Endodermal cell (in vitro differentiated cells): ENCODE measurements around the gene KLHDC7B. TPM values are rescaled to one million over a fixed set of nuclear protein-coding genes. Genes with fewer than 3 reads are reported as not detected.

Source experiments
- DNase-seq: peaks from one replicate; pipeline ENCODE4 v3.0.0-alpha.2; 2017
- H3K27ac ChIP-seq: 2 replicates; pipeline ENCODE4 v1.5.1; 2013; ENCODE audit warnings: mild to moderate bottlenecking, low read depth, low read length, moderate library complexity
- H3K27me3 ChIP-seq: 2 replicates; pipeline ENCODE4 v1.6.1; 2013; ENCODE audit warnings: mild to moderate bottlenecking, low read length, moderate library complexity; ENCODE audit not compliant: insufficient read depth, control insufficient read depth, poor library complexity, severe bottlenecking
- H3K36me3 ChIP-seq: 2 replicates; pipeline ENCODE4 v1.7.0; 2013; ENCODE audit warnings: mild to moderate bottlenecking, low read length, moderate library complexity; ENCODE audit not compliant: control insufficient read depth, insufficient read depth
- H3K4me1 ChIP-seq: one replicate; pipeline ENCODE4 v1.7.0; 2013; ENCODE audit warnings: low read length; ENCODE audit not compliant: control insufficient read depth, insufficient read depth
- H3K4me3 ChIP-seq: 2 replicates; pipeline ENCODE4 v1.5.1; 2013; ENCODE audit warnings: mild to moderate bottlenecking, low read length, moderate library complexity
- H3K9ac ChIP-seq: 2 replicates; pipeline ENCODE4 v1.6.1; 2013; ENCODE audit warnings: mild to moderate bottlenecking, low read length, moderate library complexity; ENCODE audit not compliant: poor library complexity, severe bottlenecking; ENCODE audit errors: extremely low read depth
- H3K9me3 ChIP-seq: 2 replicates; pipeline ENCODE4 v1.6.1; 2013; ENCODE audit warnings: mild to moderate bottlenecking, low read length, moderate library complexity; ENCODE audit not compliant: control insufficient read depth
- H3K27ac Mint-ChIP-seq: 2 replicates; pipeline ENCODE4 v1.8.0; 2020; ENCODE audit warnings: mixed read lengths
- H3K27me3 Mint-ChIP-seq: 2 replicates; pipeline ENCODE4 v1.8.0; 2021; ENCODE audit warnings: mild to moderate bottlenecking, mixed read lengths; ENCODE audit not compliant: insufficient read depth
- H3K36me3 Mint-ChIP-seq: 2 replicates; pipeline ENCODE4 v1.8.0; 2020; ENCODE audit warnings: low read depth, mixed read lengths
- H3K4me1 Mint-ChIP-seq: 2 replicates; pipeline ENCODE4 v1.8.0; 2020; ENCODE audit warnings: mixed read lengths
- H3K4me3 Mint-ChIP-seq: 2 replicates; pipeline ENCODE4 v1.8.0; 2020; ENCODE audit warnings: mild to moderate bottlenecking, moderate library complexity, mixed read lengths
- H3K9me3 Mint-ChIP-seq: 2 replicates; pipeline ENCODE4 v1.8.0; 2020; ENCODE audit warnings: mild to moderate bottlenecking, mixed read lengths
- WGBS, 2 experiments: methylation state at CpG; one replicate each; pipeline versions ENCODE4 v1.1.5 to v1.1.7; 2013; ENCODE audit warnings: missing lambda C conversion rate in 2 of 2, mixed read lengths in 1 of 2; ENCODE audit not compliant: insufficient coverage in 1 of 2, insufficient read length in 1 of 2; 5-methylcytosine and 5-hydroxymethylcytosine counted together
- total RNA-seq, 2 donors: library from RNA; stranded (reverse); fragmentation: NEBNext Ultra II Directional in 1 of 2; extraction: Animal tissue kit (Norgen Biotek cat#: 25700) in 1 of 2; gene quantifications; 2 replicates in 1 of 2; 3 replicates in 1 of 2; pipeline ENCODE4 v1.2.1, GENCODE V29; 2021
- TF ChIP-seq, protein P1 (sequence below): fragments of 200-600 bp; sonication (generic); conservative IDR thresholded peaks from 2 replicates; pipeline ENCODE4 v1.5.0; 2021; ENCODE audit warnings: antibody characterized with exemption, mild to moderate bottlenecking

Gene KLHDC7B
- total RNA-seq, 2 donors from 2014 or later, result not detected

DNA sequence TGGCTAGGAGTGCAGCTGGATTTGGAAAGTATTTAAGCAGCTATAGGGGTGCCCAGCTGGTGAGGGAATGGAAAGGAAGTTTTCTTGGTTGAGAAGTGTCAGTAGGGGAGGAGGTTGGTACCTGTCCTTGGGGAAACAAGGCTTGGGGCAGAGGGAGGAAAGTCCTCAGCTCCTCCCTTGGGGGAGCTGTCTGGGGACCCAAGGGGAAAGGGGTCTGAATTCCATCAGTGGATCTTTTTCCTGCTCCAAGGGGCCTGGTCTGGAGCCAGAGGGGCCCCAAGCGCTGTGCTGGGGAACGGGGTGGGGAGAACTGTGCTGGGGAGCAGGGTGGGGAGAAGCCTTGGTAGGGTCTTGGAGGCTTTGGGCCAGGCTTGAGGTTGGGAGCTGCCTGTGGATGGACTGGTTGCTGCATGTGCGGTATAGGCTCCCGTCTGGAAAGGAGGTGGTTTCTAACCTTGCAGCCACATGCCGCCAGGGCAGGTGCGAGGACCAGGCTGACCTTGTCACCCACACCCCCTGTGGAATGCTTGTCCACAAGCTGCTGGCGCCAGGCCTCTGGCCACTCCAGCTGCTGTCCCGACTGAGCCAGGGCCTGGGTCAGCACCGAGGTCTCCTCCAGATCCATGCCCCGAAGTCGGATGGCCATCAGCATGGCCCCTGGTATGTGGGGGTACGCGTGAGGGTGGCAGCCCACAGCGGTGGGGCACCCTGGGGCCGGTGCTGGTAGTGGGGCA lies 16.9 kb upstream of the KLHDC7B start:
- Histone ChIP-seq H3K9ac (no peak overlapping the region), H3K36me3 (no peaks in the 10 kb centered on the region), H3K27ac (no peak overlapping the region), H3K9me3 (no peaks in the 10 kb centered on the region), H3K4me1 (no peaks in the 10 kb centered on the region), H3K4me3 (no peak overlapping the region), H3K27me3 (peaks cover 57% of the 10 kb centered on the region)
- DNase-seq, result no peak
- Mint-ChIP-seq H3K4me1 (peaks cover 9% of the 10 kb centered on the region), H3K27ac (no peak overlapping the region), H3K4me3 (no peak overlapping the region), H3K36me3 (no peaks in the 10 kb centered on the region), H3K27me3 (peaks cover 59% of the 10 kb centered on the region), H3K9me3 (no peaks in the 10 kb centered on the region)
- TF ChIP-seq, protein P1, sequence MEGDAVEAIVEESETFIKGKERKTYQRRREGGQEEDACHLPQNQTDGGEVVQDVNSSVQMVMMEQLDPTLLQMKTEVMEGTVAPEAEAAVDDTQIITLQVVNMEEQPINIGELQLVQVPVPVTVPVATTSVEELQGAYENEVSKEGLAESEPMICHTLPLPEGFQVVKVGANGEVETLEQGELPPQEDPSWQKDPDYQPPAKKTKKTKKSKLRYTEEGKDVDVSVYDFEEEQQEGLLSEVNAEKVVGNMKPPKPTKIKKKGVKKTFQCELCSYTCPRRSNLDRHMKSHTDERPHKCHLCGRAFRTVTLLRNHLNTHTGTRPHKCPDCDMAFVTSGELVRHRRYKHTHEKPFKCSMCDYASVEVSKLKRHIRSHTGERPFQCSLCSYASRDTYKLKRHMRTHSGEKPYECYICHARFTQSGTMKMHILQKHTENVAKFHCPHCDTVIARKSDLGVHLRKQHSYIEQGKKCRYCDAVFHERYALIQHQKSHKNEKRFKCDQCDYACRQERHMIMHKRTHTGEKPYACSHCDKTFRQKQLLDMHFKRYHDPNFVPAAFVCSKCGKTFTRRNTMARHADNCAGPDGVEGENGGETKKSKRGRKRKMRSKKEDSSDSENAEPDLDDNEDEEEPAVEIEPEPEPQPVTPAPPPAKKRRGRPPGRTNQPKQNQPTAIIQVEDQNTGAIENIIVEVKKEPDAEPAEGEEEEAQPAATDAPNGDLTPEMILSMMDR, result no peak
- 63 to 80% methylated on average over 9 to 15 of the region's 15 CpGs for WGBS, 2 experiments

DNA sequence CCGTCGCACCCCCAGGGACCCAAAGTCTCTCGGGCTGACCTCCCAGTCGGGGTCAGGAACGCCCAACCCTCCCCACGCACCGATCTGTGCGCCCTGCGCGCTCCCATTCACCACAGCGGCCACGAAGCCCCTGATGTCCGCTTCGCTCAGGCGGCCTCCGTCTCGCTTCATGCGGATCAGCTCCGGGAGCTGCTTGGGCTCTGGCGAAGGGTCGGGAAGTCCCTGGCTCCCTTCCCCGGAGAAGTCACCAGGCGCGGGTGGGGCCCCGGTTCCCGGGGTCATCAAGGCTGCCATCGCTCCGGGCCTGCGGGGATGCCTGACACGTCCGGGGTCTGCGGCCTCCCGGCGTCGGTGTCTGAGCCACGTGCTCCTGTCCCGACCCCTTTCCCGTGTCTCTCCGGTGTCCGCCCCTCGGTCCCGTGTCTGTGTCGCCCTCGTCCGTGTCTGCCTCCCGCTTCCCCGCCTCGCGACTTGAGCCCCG lies 16.2 kb upstream of the KLHDC7B start:
- Mint-ChIP-seq H3K9me3 (no peaks in the 10 kb centered on the region), H3K36me3 (no peaks in the 10 kb centered on the region), H3K4me1 (peaks cover 12% of the 10 kb centered on the region), H3K27me3 (peaks cover 65% of the 10 kb centered on the region), H3K4me3 (no peak overlapping the region), H3K27ac (no peak overlapping the region)
- Histone ChIP-seq H3K27me3 (peaks cover 57% of the 10 kb centered on the region), H3K9me3 (no peaks in the 10 kb centered on the region), H3K27ac (no peak overlapping the region), H3K9ac (no peak overlapping the region), H3K4me3 (no peak overlapping the region), H3K4me1 (no peaks in the 10 kb centered on the region), H3K36me3 (no peaks in the 10 kb centered on the region)
- TF ChIP-seq, protein P1, result no peak
- 27 to 40% methylated on average over 33 to 50 of the region's 50 CpGs for WGBS, 2 experiments
- DNase-seq, result peak; percentile 66

DNA sequence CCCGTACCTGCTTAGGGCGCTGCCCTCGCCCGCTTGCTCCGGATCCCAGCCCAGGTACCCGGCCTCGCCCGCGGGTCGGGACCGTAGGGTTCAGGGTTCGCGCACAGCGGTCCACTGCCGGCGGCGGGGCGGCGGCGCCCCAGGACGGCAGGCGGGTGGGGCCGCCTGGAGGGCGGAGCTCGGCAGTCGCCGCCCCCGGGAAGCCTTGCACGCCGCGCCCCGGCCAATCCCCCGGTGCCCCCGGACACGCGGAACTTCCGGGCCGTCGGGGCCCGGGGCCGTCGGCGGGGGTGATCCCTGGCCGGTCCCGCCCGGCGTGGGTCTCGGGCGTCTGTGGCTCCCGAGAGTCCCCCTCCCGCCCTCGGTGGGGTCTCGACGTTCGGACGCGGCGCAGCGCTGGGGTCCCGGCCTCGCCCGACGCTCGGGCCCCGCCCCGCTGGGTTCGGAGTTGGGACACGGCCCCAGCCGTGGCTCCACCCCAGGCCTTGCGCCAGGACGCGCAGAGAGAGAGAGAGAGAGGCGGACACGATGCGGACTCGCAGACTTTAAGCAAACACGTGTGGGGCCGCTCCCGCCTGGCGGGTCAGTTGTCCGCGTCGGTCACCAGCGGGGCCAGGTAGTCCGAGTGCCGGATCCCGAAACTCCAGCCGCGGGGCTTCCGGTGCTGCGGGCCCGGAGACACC lies 15.7 kb upstream of the KLHDC7B start, which contains the start of gene TYMP:
TYMP (minus strand) TSS at position 116 of the 683 bp plus-strand sequence. CDS start 303 bp downstream, outside the sequence.
- Histone ChIP-seq H3K27me3 (peaks cover 57% of the 10 kb centered on the region), H3K4me1 (no peaks in the 10 kb centered on the region), H3K9ac (peak within 1 kb of the TSS; percentile 41), H3K27ac (no peak within 1 kb of the TSS), H3K4me3 (no peak within 1 kb of the TSS), H3K9me3 (no peaks in the 10 kb centered on the region), H3K36me3 (no peaks in the 10 kb centered on the region)
- Mint-ChIP-seq H3K27me3 (peaks cover 65% of the 10 kb centered on the region), H3K27ac (no peak within 1 kb of the TSS), H3K36me3 (no peaks in the 10 kb centered on the region), H3K4me3 (peak within 1 kb of the TSS; percentile 56), H3K4me1 (peaks cover 8% of the 10 kb centered on the region), H3K9me3 (no peaks in the 10 kb centered on the region)
- WGBS, 2 experiments, result 6 to 7% methylated on average over 27 to 92 of the region's 92 CpGs
- TF ChIP-seq, protein P1, result no peak
- peak; percentile 68 for DNase-seq
